Activated CD4-positive, alpha-beta T cell treated with anti-CD3 and anti-CD28 coated beads, Interleukin-2, amount 50 U/mL, for 24 hours (primary cell): ENCODE results near the gene OR8B4.
"Not testable (repeated sequence)": the region's sequence is repeated elsewhere in the genome, so short reads cannot be mapped to it uniquely, and the experiment has no call there.

Experiments
- DNase-seq, 2 donors: peaks; one replicate each; pipeline ENCODE4 v3.0.0-alpha.2; 2020; ENCODE audit warnings: low read depth in 1 of 2, low spot score in 1 of 2

The OR8B4 gene, protein sequence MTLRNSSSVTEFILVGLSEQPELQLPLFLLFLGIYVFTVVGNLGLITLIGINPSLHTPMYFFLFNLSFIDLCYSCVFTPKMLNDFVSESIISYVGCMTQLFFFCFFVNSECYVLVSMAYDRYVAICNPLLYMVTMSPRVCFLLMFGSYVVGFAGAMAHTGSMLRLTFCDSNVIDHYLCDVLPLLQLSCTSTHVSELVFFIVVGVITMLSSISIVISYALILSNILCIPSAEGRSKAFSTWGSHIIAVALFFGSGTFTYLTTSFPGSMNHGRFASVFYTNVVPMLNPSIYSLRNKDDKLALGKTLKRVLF

DNA sequence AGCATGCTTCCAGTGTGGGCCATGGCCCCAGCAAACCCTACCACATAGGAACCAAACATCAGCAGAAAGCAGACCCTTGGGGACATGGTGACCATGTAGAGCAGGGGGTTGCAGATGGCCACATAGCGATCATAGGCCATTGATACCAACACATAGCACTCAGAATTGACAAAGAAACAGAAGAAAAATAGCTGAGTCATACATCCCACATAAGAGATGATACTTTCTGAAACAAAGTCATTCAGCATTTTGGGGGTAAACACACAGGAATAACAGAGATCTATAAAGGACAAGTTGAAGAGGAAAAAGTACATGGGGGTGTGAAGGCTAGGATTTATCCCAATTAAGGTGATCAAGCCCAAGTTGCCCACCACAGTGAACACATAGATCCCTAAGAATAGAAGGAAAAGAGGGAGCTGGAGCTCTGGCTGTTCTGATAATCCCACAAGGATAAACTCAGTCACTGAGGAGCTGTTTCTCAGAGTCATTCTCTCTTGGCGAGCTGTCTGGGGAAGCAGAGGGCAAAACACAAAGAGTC lies at the start of gene OR8B4:
Gene OR8B4 (minus strand): TSS at position 488 of the 538 bp plus-strand sequence. CDS start 0 bp downstream, at position 488.
- no peak for DNase-seq

DNA sequence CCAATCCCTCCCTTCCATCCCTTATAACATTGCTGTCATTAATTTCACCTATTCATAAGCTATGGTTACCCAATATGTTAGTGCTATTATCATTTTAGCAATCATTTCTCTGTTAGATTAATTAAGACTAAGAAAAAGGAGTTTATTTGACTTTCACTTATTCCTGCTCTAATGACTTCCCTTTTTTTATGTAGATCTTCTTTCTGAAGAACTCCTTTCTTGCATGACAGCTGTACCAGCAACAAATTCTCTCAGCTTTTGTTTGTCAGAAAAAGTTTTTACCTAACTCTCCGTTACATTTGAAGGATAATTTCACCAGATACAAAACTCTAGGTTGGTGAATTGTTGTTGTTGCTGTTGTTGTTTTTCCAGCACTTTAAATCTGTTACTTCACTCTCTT lies 49.4 kb upstream of the OR8B4 start:
- DNase-seq = no peak

DNA sequence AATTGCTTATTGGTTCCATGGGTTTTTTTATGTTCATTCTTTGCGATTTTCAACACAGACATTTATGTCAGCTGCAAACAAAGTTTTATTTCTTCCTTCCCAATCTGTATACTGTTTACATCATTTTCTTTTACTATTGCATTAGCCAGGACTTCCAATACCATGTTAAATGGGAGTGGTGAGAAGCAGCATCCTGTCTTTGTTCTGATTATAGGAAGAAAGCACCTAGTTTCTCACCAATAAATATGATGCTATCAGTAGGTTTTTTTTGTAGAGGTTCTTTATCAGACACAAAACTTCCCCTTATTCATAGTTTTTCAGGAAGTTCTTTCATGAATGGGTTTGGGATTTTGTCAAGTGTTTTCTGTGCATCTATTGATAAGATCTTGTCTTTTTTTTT lies 48.8 kb upstream of the OR8B4 start:
- DNase-seq = no peak

DNA sequence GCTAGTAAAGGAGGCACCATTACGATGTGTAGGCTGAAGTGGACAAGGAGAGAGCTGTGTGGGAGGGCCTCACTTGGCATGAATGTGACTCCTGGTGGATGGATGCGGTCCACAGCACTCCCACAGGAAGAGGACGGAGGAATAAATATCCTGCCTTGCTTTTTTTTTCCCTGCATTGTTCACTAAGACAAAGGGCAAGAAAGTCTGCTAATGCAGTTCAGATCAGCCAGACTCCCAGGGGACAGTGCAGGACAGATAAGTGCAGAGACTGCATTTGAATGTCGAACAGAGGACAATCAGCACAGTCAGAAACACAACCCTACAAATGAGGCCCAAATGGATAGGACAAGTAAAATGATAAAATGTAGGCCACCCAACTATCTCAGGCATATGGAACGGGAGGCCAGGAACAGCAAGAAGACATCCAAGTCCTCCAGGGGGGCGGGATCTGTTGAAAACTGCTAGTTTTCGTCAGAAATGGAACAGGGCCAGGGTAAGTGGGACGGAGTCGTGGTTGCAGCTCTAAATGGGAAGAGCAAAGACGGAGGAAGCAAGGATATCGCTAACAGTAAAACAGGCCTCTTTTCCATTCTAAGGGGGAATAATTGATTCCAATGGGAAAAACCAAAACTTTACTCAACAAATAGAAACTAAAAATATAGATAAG lies 46.0 kb upstream of the OR8B4 start:
- no peak for DNase-seq

DNA sequence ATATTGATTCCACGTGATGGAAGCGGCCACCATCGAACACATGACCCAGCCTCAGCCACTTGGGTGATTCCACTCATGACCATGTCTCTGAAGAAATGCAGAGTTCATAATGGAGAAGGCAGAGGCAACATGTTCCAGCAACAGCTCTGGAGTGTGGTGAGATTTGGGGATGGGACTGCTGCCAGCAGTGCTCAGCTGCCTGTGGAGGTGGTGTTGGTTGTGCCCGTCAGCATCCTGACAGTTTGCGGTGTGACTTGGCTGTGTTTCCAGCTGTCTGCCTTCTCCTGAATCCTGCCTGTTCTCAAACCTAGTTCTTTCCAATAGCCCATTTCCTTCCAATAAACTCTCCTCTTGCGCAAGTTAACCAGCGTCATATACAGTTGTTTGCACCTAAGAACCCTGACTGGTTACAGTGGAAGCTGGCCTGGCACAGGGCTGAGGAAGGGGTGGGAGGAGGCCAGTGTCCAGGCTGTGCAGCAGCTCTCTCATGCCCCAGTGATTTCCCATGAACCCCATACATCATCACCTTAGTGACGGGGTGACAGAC lies 42.8 kb upstream of the OR8B4 start:
- DNase-seq = no peak

DNA sequence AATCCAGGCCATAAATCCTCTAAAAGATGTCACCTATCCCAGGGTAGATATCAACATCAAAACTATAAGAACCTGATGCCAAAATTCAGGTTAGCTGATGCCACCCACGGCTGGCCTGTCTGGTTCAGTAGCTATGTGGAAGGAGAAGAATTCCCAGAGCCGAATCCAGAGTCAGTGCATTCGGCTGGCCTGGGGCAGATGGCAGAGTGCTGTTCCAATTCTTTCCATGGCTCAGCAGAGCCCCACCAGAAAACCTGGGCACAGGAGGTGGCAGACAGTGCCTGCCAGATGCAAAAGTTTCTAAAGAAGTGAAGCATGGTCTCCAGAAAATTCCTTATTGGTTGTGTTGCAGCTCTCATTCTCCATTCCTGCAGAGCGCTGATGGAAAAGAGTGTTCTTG lies 40.7 kb upstream of the OR8B4 start:
- no peak for DNase-seq

DNA sequence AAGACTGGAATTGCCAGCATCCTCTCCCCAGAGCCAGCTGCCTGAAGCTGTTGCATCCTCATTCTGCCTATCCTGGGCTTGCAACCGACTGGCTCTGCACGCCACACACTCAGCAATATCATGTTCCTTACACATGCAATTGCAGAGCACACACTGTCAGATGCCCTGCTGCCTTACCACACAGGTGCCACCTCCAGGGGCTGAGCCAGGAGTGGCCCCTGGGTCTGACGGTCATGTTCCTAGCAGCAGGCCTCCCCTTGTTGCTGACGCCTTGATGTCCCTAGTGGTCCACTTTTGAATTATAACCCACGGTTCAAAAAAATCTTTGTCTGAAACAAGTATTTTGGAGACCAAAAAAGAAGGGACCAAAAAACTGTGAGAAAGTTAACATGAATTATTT lies 39.3 kb upstream of the OR8B4 start:
- DNase-seq = no peak

DNA sequence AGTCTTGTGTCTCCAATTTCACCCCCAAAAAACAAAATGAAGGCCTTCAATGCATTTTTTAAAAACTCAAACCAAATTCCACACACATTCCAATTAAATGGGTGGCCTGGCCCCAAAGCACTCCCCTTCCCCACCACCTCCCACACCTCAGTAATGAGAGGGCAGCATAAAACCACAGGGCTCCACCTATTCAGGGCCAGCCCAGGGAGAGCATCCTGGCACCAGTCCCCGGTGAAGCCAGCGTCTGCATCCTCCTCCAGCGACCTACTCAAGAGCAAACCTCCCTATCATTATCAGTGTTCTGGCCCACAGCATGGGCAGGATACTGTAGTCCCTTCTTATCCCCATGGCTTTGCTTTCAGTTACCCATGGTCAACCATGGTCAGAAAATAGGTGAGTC lies 38.7 kb upstream of the OR8B4 start:
- DNase-seq = no peak

DNA sequence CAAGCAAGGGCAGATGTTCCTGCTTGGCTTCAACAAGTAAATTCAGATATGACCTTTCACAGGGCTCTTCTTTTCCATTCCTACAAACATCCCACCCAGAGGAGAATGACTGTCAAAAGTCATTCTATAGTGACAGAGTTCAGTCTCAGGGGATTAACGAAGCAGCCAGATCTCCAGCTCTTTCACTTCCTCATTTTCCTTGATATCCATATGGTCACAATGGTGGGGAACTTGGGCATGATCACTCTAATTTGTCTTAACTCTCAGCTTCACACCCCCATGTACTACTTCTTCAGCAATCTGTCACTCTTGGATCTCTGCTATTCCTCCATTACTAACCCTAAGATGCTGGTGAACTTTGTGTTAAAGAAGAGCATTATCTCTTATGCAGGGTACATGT lies 35.8 kb upstream of the OR8B4 start:
- DNase-seq = no peak

DNA sequence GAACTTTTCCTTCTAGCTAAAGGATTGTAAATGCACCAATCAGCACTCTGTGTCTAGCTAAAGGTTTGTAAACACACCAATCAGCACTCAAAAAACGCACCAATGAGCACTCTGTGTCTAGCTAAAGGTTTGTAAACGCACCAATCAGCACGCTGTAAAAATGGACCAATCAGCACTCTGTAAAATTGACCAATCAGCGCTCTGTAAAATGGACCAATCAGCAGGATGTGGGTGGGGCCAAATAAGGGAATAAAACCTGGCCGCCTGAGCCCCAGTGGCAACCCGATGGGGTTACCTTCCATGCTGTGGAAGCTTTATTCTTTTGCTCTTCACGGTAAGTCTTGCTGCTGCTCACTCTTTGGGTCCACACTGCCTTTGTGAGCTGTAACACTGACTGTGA lies 34.7 kb upstream of the OR8B4 start:
- DNase-seq = not testable (repeated sequence)

DNA sequence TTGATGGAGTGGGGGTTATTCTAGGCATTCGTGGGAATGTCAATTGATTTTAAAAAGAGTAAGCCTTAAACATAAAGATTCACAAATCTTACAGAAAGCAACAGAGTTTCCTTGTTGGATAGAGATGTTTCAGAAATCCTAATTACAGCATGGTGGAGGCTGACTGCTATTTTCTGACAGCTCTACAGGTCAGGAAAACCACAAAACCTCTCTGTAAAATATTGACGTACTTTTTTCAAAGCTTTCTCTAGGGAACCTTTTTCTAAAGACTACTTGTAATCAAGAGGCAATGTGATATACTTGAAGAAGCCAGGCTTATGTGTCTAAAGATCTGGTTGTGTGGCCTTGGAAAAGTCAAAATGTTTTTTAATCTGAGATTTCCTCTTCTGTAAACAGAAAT lies 29.9 kb upstream of the OR8B4 start:
- no peak for DNase-seq

DNA sequence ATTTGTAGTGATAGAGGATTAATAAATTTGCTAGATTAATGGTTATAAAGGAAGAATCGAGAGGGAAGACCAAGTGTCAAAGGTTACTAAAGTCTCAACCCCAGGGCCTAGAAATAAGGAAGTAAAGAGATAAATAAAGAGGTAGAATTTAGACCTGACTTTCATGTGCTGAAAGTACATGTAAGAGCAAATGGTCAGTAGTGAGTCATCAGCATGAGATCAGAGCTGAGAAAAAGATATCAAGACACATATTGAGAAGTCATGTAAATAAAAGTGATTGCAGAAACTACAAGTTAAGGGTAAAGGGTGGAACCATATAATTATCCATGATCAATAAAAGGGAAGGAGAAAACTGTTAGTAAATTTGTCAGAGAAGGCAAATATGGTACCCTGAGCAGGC lies 22.2 kb upstream of the OR8B4 start:
- no peak for DNase-seq

DNA sequence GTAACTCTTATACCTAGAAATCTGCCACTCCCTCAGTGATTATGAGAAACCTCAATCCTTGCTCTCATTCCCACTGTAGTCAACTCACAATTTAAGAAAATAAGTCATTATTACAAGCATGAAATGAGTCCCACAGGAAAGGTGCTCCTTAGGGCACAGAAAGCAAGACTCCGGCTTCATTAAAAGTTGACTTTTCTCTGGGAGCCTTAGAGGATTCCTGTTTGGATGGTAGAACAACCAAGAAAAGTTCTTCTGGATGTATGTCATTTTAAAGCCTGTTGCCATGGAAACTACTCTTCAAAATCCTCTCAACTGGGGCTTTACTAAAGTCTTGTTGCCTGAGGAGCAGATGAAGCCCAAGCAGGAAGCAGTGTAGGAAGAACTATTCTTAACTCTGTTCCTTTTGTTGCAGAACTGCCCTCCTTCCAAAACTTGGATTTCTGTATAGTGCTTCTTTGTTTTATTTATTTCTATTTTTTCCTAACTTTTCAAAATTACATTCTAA lies 21.0 kb upstream of the OR8B4 start, which contains the start of gene OR8B8:
Gene OR8B8 (minus strand): TSS at position 51 of the 505 bp plus-strand sequence. CDS start 4,611 bp downstream, outside the sequence.
- no peak for DNase-seq

DNA sequence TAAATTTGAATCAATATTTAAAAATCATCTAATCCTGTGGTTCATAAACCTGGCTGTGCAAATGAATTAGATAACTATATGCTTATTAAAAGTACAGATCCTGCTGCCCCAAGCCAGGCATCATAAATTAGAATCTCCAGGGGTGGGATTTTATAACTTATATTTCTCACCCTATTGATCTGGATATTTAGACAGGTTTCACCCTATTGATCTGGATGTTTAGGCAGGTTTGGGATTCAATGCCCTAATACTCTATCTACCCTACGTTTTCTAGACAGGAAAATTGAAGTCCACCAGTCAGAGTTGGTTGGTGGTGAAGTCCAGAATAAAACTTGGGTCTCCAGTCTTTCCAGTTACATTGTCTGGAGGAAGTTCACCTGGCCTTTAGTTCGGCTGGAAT lies 18.2 kb upstream of the OR8B4 start:
- DNase-seq = no peak

DNA sequence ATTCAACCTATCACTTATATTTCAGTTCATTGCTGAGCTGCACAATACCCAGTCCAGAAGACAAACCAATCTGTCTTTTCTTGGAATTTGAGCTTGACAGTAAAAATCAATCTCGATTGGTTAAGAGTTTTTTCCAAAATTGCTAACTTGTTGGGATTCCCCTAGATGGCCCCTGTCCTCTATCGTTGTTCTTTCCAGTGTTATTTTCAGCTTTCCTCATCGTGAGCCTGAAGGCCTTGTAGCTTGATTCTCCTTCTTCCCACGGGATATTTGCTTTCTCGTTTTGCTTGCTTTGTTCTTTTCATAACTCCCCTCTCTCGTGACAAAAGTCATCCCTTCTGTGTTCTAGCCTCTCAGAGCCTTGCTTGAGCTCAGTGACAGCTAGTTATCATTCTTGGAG lies 17.8 kb upstream of the OR8B4 start:
- no peak for DNase-seq

DNA sequence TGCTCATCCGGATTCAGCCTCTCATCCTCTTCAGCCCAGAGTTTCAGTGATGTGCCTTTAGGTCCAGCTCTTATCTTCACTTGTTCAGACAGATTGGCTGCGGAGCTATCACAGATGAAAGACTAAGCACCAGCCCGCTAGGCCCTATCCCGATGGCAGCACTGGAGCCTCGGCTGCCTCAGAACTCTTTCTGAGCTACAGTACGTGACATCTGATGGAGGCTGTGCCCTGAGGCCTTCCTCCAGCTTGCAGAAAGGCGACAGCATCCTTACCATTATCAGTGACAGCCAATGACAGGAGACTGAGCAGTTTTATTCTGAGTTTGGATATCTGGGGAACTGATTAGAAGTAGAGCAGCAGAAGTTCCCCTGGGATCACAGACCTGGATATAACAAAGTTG lies 16.8 kb upstream of the OR8B4 start:
- no peak for DNase-seq

DNA sequence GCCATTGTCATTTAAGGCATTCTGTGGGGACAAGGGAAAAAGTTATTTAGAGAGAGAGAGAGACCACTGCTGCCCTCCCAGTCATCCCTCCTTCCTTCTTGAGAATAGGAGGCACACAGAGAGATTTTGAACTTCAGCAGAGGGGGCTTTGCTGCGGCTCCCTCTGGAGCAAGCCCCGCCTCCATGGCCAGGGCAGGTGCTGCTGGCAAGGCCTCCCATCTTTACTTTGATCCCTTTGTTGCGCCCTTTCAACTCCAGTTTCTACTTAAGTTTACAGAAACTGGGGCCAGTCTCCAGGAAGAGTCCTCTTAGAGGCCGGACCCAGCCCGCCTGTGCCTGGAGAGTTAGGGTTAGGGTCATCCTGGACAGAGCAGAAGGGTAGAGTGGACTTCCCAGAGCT lies 16.4 kb upstream of the OR8B4 start:
- DNase-seq = no peak

DNA sequence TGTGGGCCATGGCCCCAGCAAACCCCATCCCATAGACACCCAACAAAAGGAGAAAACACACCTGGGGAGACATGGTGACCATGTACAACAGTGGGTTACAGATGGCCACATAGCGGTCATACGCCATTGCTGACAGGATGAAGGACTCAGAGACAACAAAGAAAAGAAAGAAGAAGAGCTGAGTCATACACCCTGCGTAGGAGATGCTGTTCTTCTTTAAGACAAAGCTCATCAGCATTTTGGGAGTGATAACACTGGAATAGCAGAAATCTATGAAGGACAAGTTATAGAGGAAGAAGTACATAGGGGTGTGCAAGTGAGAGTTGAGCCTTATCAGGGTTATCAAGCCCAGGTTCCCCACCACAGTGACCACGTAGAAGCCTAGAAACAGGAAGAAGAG lies 15.9 kb upstream of the OR8B4 start:
- no peak for DNase-seq

DNA sequence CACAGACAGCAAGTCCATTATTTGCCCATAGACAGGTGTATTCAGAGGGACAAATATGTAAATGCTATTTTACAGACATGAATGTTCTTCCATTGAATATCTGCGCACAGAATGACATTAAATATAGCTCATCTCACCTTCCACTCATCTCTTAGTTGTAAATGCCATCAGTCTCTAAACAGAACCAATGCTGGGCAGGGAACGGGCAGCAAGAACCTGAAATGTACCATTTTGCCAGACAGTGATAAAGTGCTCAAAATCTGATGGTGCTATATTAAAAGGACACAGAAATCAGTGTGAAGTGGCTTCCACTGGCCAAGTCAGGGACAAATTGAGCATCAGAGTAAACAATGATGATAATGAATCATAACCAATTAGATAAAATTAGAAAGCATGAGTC lies 10.0 kb upstream of the OR8B4 start:
- no peak for DNase-seq

DNA sequence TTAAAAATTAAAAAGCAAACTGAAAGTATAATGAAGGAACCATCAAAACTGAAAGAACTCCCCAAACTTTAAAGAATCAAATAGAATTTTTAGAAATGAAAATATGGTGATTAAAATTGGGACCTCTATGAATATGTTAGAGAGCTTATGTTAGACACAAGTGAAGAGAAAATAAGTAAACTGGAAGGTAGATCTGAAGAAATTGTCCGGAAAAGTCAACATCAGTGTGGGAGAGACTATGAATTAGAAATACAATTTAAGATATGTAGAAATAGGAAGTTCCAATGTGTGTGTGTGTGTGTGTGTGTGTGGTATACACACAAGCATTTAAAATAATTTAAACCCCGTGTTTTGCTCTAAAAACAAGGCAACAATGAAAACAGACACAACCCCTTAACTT lies 4.9 kb upstream of the OR8B4 start:
- no peak for DNase-seq

DNA sequence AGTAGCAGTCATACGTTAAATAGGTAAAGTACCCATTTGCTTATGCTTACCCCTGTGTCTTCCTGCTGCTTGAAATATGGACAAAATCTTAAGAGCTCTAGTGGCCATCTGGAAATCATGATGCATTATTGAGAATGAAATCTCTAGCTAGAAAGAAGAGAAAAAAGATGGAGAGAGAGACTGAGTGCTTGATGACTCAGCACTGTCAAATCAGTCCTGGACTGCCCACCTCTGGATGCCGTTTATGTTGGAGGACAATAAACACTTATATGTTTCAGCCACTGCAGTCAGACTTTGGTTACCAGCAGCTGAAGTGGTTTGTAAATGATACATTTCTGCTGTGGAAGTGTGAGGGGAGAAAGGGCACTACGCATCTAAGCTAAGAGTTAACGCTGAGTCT lies 3.6 kb downstream of the OR8B4 start:
- no peak for DNase-seq

DNA sequence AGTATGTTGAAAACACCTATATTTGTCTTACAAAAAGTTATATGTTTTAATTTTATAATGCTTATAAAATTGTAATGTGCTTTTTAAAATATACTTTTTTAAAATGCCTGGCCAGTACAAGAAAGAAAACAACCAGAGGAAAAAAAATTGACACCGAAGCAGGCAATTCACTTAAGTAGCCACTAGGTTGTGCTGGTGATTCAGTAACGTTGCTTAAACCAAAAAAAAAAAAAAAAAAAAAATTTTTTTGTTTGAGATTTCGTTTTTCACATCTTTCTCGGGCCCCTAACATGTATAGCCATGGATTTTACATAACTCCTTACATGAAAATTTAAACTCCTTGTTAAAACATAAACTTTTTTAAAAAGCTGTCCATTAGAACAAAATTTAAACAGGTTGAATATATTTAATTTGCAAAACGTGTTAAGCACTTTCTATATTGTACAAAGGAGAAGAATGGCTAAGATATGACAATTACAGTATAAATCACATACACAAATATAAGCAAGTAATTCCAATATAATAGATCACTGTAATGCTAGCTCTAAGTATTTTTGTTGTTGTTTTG lies 9.2 kb downstream of the OR8B4 start:
- no peak for DNase-seq
